Activated naive CD8-positive, alpha-beta T cell (primary cell): ENCODE data around the gene CCDC124.

ENCODE experiments used
- H3K27ac Mint-ChIP-seq: one replicate; pipeline ENCODE4 v1.8.0; 2021; ENCODE audit warnings: mixed read lengths
- H3K27me3 Mint-ChIP-seq: one replicate; pipeline ENCODE4 v1.8.0; 2021; ENCODE audit warnings: mixed read lengths
- H3K36me3 Mint-ChIP-seq: one replicate; pipeline ENCODE4 v1.8.0; 2021; ENCODE audit warnings: mixed read lengths
- H3K4me1 Mint-ChIP-seq: one replicate; pipeline ENCODE4 v1.8.0; 2021; ENCODE audit warnings: low read depth, mixed read lengths
- H3K4me3 Mint-ChIP-seq: one replicate; pipeline ENCODE4 v1.8.0; 2021; ENCODE audit warnings: mild to moderate bottlenecking, mixed read lengths
- H3K9me3 Mint-ChIP-seq: one replicate; pipeline ENCODE4 v1.8.0; 2021; ENCODE audit warnings: low read depth, mixed read lengths

Gene CCDC124

GRCh38 chr19:17946965-17947784 is 14.4 kb downstream of the CCDC124 start:
- peak overlapping the region; percentile 81 for H3K4me3 Mint-ChIP-seq
- no peaks in the 10 kb centered on the region for H3K36me3 Mint-ChIP-seq
- H3K4me1 Mint-ChIP-seq = peaks cover 46% of the 10 kb centered on the region
- H3K9me3 Mint-ChIP-seq = no peaks in the 10 kb centered on the region
- peak overlapping the region; percentile 72 for H3K27ac Mint-ChIP-seq
- peaks cover 10% of the 10 kb centered on the region for H3K27me3 Mint-ChIP-seq

- no peaks in the 10 kb centered on the region for H3K36me3 Mint-ChIP-seq
- H3K27ac Mint-ChIP-seq = no peak overlapping the region
- peak overlapping the region; percentile 80 for H3K4me3 Mint-ChIP-seq
- no peaks in the 10 kb centered on the region for H3K9me3 Mint-ChIP-seq
- H3K27me3 Mint-ChIP-seq = peaks cover 10% of the 10 kb centered on the region
- H3K4me1 Mint-ChIP-seq = peaks cover 48% of the 10 kb centered on the region
Observed at GRCh38 chr19:17947815-17948513, 15.1 kb downstream of the CCDC124 start.

- no peaks in the 10 kb centered on the region for H3K36me3 Mint-ChIP-seq
- no peaks in the 10 kb centered on the region for H3K9me3 Mint-ChIP-seq
- peak overlapping the region; percentile 80 for H3K4me3 Mint-ChIP-seq
- no peak overlapping the region for H3K27ac Mint-ChIP-seq
- peaks cover 13% of the 10 kb centered on the region for H3K27me3 Mint-ChIP-seq
- peaks cover 49% of the 10 kb centered on the region for H3K4me1 Mint-ChIP-seq
Observed at GRCh38 chr19:17948514-17948900, 15.7 kb downstream of the CCDC124 start.

- no peaks in the 10 kb centered on the region for H3K36me3 Mint-ChIP-seq
- H3K9me3 Mint-ChIP-seq = no peaks in the 10 kb centered on the region
- H3K4me3 Mint-ChIP-seq = peak overlapping the region; percentile 80
- H3K27ac Mint-ChIP-seq = no peak overlapping the region
- peaks cover 17% of the 10 kb centered on the region for H3K27me3 Mint-ChIP-seq
- H3K4me1 Mint-ChIP-seq = peaks cover 49% of the 10 kb centered on the region
Observed at GRCh38 chr19:17948931-17949930, 16.4 kb downstream of the CCDC124 start.

GRCh38 chr19:17949956-17950309 is 17.1 kb downstream of the CCDC124 start:
- H3K4me3 Mint-ChIP-seq = peak overlapping the region; percentile 80
- peaks cover 49% of the 10 kb centered on the region for H3K4me1 Mint-ChIP-seq
- no peaks in the 10 kb centered on the region for H3K9me3 Mint-ChIP-seq
- H3K27ac Mint-ChIP-seq = no peak overlapping the region
- peaks cover 17% of the 10 kb centered on the region for H3K27me3 Mint-ChIP-seq
- no peaks in the 10 kb centered on the region for H3K36me3 Mint-ChIP-seq

GRCh38 chr19:17950310-17951156 is 17.7 kb downstream of the CCDC124 start:
- peaks cover 17% of the 10 kb centered on the region for H3K27me3 Mint-ChIP-seq
- H3K27ac Mint-ChIP-seq = no peak overlapping the region
- H3K9me3 Mint-ChIP-seq = no peaks in the 10 kb centered on the region
- peak overlapping the region; percentile 80 for H3K4me3 Mint-ChIP-seq
- no peaks in the 10 kb centered on the region for H3K36me3 Mint-ChIP-seq
- H3K4me1 Mint-ChIP-seq = peaks cover 48% of the 10 kb centered on the region

- Mint-ChIP-seq H3K9me3 (no peaks in the 10 kb centered on the region), H3K4me3 (peak overlapping the region; percentile 38), H3K4me1 (peaks cover 41% of the 10 kb centered on the region), H3K36me3 (no peaks in the 10 kb centered on the region), H3K27ac (no peak overlapping the region), H3K27me3 (peaks cover 17% of the 10 kb centered on the region)
Observed at GRCh38 chr19:17951157-17951989, 18.6 kb downstream of the CCDC124 start.

GRCh38 chr19:17951990-17952976 is 19.5 kb downstream of the CCDC124 start:
- H3K27ac Mint-ChIP-seq = no peak overlapping the region
- H3K4me3 Mint-ChIP-seq = peak overlapping the region; percentile 38
- peaks cover 18% of the 10 kb centered on the region for H3K27me3 Mint-ChIP-seq
- H3K4me1 Mint-ChIP-seq = peaks cover 35% of the 10 kb centered on the region
- no peaks in the 10 kb centered on the region for H3K36me3 Mint-ChIP-seq
- no peaks in the 10 kb centered on the region for H3K9me3 Mint-ChIP-seq

GRCh38 chr19:17953316-17953801 is 20.5 kb downstream of the CCDC124 start:
- H3K27me3 Mint-ChIP-seq = peaks cover 21% of the 10 kb centered on the region
- peaks cover 32% of the 10 kb centered on the region for H3K4me1 Mint-ChIP-seq
- no peaks in the 10 kb centered on the region for H3K36me3 Mint-ChIP-seq

GRCh38 chr19:17953869-17954268 is 21.1 kb downstream of the CCDC124 start:
- Mint-ChIP-seq H3K9me3 (no peaks in the 10 kb centered on the region), H3K27me3 (peaks cover 21% of the 10 kb centered on the region), H3K4me1 (peaks cover 29% of the 10 kb centered on the region), H3K27ac (no peak overlapping the region), H3K36me3 (no peaks in the 10 kb centered on the region), H3K4me3 (no peak overlapping the region)

More at GRCh38 chr19:17953316-17953801, 20.5 kb downstream of the CCDC124 start:
- Mint-ChIP-seq H3K27ac (no peak overlapping the region), H3K9me3 (no peaks in the 10 kb centered on the region), H3K4me3 (no peak overlapping the region)

GRCh38 chr19:17954401-17954800 is 21.6 kb downstream of the CCDC124 start:
- Mint-ChIP-seq H3K4me1 (peaks cover 25% of the 10 kb centered on the region), H3K9me3 (no peaks in the 10 kb centered on the region), H3K36me3 (no peaks in the 10 kb centered on the region), H3K4me3 (no peak overlapping the region), H3K27me3 (peaks cover 18% of the 10 kb centered on the region), H3K27ac (no peak overlapping the region)

GRCh38 chr19:17957149-17957849 is 24.5 kb downstream of the CCDC124 start:
- Mint-ChIP-seq H3K4me1 (peaks cover 3% of the 10 kb centered on the region), H3K27me3 (peaks cover 10% of the 10 kb centered on the region), H3K9me3 (no peaks in the 10 kb centered on the region), H3K27ac (no peak overlapping the region), H3K36me3 (no peaks in the 10 kb centered on the region), H3K4me3 (no peak overlapping the region)
